Ureter (tissue), 1 donor: ENCODE results near the gene GATA2. TPM values are rescaled to one million over a fixed set of nuclear protein-coding genes. Genes with fewer than 3 reads are reported as not detected.

Experiments used
- DNase-seq: peaks from one replicate; pipeline ENCODE4 v3.0.0-alpha.2; 2020; ENCODE audit warnings: low spot score
- total RNA-seq: library from RNA; stranded (reverse); gene quantifications from one replicate; pipeline ENCODE4 v1.2.4, GENCODE V29; 2023
- donor health status: DM: yes; HTN: yes; CAD: no.

The GATA2 gene
- total RNA-seq, 1 donor from 2014 or later: 57.8 TPM

GRCh38 chr3:128456776-128457715 lies 36.0 kb downstream of the GATA2 start:
- no peak for DNase-seq

GRCh38 chr3:128455786-128456748 lies 36.9 kb downstream of the GATA2 start:
- no peak for DNase-seq

- no peak for DNase-seq
Measured at GRCh38 chr3:128455116-128455515, 37.9 kb downstream of the GATA2 start.

DNA sequence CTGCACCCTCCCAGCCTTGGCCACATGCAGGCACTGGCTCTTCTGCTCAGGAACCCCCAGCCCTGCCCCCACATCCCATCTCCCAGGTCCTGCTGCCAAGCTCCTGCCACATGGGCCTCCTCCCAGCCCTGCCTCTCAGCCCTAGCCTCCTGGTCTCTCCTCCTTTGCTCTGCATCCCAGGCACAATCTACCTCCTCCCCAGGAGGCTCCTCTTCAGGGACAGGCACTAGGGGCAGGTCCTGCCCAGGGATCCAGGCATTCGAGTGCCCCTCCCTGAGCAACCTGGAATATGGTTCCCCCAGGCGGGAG lies 38.7 kb downstream of the GATA2 start:
- DNase-seq: no peak

- DNase-seq: no peak
Measured at GRCh38 chr3:128453501-128454309, 39.3 kb downstream of the GATA2 start.

DNA sequence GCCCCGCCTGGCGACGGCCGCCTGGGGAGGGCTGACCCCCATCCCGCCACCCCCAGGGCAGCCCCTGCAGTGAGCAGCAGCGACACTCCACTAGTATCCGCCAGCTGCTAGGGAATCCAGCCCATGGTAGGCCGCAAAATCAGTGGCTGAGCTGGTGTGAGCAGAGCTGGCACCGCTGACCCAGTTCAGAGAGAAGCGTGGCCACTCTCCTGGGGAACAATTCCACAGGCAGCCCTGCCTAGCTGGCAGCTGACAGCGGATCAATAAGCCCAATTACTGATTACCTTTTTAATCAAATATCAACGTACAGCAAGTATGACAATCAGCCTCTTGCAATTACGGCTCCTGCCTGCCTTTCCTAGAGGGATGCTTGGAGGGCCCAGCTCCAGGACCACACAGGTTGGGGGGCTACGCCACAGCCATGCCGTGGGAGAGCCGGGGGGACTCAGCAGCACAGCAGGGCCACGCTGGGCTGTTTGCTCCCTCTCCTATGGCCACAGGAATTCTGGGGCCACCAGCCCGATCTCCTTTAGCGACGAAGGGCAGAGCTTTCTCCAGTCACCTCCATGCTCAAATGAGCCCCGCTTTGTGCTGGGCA lies 40.2 kb downstream of the GATA2 start:
- no peak for DNase-seq

DNA sequence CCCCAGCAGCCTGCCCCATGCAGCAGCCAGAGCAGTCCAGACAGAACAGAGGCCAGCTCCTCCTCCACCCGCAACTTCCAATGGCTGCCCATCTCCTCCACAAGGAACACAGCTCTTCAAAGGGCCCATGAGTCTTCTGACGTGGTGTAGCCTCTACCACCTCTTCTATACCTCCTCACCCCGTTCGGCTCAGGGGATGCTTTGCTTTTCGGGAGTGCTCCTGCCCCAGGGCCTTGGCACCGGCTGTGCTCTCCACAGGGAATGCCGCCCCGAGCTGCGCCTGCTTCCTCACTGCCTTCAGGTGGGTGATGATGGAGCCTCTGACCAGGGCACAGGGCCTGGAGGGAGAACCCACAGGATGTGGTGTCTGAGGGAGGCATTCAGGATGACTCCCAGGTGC lies 40.9 kb downstream of the GATA2 start:
- no peak for DNase-seq

DNA sequence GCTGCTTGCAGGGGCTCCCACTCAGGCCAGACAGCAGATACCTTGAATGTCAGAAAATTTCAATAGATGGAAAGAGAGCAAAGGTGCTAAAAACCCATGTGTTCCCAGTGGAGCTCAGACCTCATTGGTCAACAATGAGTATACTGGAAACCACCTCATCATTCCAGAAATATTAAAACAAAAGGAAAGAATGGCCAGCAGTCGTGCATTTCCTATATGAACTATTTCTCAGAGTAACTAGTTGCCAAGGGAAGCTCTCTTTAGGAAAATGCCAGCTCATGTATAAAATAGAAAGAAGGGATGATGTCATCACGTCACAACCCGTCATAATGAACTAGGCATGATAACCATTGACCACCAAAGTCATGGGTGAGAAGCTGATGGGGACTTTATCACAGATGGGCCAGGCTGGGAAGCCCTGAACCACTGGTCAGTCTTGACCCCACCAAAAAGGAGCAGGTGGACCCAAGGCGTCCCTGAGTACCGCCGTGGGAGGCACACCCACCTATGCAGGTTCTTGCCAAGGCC lies 43.8 kb downstream of the GATA2 start:
- no peak for DNase-seq

DNA sequence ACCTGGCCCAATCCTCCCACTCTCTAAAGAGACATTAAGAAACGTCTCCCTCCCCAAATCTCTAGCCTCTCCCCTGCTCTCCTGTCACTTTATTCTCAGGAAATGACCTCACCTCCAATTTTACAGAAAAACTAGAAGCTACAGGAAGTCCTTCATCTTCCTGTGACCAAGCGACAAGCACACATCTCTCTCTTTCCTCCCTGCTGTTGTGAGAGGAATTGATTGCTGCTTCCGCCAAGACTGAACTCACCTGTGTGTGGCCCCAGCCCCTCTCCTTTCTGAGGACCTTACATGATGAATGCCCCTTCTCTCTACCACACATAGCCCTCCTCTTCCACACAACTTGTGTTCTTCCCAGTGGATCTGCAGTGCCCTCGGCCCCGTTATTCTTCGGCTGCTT lies 44.5 kb downstream of the GATA2 start:
- no peak for DNase-seq

GRCh38 chr3:128447561-128448013 lies 45.4 kb downstream of the GATA2 start:
- no peak for DNase-seq

DNA sequence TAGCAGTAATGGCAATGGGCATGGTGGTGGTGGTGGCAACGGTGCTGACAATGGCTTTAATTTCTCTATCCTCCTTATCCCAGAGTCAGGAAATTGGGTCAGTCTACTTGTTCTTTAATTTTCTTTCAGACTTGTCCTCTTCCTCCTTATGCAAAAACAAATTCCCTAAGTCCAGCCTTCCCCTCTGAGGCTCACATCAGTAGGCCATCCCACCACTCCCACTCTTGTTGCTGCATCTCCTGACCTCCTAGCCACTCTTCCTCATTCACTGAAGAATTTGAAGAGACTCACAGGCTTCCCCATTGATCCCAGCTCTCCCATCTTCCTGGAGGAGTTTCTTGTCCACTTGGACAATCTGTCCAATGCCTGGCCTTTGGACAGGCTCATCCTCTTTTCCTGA lies 46.2 kb downstream of the GATA2 start:
- no peak for DNase-seq

GRCh38 chr3:128445357-128445756 lies 47.6 kb downstream of the GATA2 start:
- no peak for DNase-seq

DNA sequence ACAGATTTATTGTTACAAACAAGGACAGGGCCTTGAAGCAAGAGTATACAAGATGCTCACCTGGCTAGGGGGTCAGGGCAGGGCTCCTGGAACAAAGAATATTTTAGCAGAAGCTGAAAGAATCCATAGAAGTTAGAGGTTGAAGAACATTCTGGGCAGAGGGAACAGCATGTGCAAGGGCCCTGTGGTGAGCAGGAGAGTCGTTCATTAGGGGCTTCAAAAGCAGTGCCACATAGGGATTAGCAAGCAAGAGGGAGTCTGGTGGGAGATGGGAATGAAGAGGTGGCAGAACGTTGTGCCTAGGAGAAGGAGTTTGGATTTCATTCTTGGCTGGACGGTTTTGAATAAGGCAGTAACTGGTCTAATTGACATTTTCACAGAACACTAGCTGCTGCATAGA lies 49.2 kb downstream of the GATA2 start:
- no peak for DNase-seq

DNA sequence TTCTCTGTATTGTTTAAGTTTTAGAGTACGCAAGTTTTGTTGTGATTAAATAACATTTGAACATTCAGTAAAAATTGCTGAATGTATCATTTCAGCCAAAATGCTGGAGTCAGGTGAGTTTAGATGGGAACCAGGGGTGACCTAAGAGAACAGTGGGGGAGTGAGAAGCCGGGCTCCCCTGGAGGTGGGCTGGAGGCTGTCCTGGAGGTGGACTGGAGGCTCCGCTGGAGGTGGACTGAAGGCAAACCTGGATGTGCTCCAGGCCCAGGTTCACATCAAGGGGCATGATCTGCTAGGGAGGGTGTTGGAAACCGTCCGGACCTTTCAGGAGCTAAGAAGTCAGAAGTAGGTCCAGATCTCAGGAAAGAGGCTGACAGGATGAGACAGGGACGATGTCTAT lies 50.1 kb downstream of the GATA2 start:
- DNase-seq: no peak

- DNase-seq: no peak
Measured at GRCh38 chr3:128442070-128442469, 50.9 kb downstream of the GATA2 start.

DNA sequence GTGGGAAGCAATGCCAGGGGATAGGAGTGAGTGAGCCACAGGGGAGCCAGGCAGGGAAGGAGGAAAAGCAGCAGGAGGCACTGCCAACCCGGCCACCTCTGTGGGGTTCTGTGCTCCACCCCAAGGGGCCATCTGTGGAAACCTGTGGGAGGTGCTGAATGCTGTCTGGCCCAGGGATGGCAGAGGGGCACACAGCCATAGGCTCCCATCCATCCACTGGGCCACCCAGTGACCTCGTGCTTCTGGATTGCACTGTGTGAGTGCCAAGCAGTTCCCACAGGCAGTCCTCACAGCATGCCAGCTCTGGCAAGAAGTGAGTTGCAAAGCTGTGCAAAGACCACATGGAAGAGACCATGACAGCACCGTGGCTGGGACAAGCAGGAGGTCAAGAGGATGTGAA lies 53.8 kb downstream of the GATA2 start:
- no peak for DNase-seq

DNA sequence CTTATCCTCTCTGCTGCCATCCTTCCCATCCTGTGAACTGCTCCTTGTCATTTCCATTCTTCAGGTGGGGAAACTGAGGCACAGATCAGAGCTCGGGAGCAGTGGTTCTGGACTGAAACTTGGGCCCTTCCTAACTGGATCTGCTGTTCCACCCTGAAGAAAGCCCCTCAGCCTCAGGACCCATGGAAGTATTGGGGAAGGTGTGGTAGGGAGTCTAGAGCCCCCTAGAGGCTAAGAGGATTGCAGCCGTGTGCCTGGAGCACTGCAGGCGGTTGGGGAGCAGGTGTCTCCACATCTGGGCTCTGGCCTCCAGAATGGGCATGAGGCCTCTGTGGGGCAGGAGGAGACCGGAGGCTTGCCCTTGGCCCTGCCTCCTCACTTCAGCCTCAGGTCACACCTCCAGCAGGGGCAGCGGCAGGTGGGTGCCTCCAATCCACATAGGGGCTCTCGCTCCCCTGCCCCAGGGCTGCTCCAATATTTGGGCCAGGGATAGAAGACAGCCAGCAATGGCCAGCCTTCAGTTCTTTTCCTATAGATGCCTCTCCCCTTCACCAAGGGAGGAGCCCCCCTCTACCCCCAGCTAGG lies 54.4 kb downstream of the GATA2 start:
- no peak for DNase-seq

DNA sequence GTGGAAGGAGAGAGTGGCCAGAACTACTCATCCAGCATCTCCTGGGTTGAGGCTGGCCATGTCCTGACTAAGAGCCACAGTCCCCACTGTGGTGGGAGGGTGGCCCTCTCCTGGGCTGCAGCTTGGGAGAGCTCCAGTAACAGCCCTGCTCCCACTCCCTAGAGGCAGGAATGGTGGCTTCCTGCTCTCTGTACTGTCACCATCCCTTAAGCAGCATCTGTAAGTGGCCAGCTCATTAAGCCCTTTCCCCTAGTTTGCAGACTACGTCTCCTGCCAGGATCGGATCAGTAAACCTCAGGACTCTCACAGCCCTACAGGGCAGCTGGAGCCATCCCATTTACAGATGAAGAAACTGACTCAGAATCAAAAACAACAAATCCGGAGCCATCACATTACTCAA lies 56.8 kb downstream of the GATA2 start:
- DNase-seq: no peak

- DNase-seq: no peak
Measured at GRCh38 chr3:128435561-128435960, 57.4 kb downstream of the GATA2 start.

- peak; percentile 91 for DNase-seq
Measured at GRCh38 chr3:128435058-128435457, 57.9 kb downstream of the GATA2 start.

- DNase-seq: no peak
Measured at GRCh38 chr3:128434524-128434923, 58.5 kb downstream of the GATA2 start.
